ENCODE measurements around the gene HOATZ.

The HOATZ gene

DNA sequence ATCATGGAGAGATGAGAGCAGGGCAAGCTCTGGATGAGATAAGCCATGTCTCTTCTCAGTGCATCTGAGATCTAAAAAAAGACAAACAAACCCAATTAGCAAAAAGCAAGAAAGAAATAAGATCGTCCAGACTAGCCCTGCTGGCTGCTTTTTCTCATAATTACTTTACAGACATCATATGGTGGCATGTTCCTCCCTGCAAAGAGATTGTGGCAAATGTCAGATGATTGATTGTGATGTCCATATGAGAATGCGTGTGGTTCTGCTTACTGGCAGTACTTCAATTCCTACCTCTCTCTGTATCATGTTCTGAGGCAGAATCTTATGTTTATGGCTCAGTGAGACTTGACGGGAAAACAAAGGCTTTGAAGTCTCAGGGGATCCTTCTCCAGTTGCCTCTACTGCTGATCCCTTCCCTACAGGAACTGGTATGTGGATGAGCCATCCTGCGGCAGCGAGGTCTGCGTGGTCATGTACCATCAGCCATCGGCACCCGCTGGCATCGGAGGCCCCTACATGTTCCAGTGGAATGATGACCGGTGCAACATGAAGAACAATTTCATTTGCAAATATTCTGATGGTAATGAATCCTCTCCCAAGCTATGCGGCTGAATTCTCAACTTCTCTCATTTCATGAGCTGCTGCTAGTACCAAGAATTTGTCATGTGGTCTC is 34.8 kb downstream of the HOATZ start:
- no peak for DNase-seq (ENCODE audit: low read depth in 2 of 2)

DNA sequence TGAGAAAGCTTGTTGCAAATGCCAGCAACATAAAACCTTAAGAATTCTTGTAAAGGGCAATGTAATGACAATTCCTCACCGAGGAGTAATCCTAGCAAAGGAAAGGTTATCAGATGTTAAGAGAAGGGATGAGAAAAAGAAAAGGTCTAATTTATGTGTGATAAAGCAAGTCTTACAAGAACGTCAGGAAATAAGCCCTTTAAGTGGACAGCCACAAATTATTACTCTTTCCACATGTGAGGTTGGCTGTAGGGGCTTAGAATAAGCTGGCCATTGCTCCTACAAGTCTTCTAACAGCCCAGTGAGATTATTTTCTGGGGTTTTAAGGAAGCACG is 35.3 kb downstream of the HOATZ start:
- DNase-seq (ENCODE audit: low read depth in 2 of 2): no peak

DNA sequence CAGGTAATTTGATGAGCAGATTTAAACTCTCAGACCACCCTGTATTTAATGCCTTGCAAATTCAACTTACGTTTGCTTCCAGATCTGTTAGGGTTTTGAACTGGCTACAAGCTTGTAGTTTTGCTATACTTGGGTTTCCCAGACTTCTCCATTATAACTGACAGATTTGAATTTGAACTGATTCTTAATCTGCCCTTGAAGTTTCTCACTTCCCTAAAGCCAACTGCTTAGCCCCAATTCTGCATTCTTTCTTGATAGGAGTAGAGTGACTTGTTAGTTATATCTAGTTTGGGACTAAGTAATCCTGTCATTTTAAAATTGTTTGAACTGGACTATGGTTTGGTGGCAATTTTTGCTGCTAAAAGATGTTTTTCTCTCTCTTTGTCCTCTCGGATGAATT is 35.7 kb downstream of the HOATZ start:
- no peak for DNase-seq (ENCODE audit: low read depth in 2 of 2)

GRCh38 chr11:111554532-111554931 is 40.0 kb downstream of the HOATZ start:
- DNase-seq (ENCODE audit: low read depth in 2 of 2): no peak

DNA sequence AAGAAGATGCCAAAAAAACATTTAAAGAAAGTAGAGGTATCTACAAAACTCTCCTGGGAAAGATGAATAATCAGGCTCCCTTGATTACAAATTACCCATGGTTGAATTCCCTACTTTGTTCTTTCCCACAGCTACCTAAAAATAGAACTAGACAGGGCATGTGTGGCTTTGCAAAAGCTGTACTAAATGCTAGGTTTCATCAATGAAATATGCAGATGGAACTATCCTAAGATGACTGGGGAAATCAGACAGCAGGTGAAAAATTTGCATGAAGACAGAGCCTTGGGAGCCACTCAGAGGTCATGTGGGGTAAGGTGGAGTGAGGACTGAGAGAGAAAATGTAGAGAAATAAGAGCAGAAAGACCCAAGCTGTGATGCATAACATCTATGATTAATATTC is 40.7 kb downstream of the HOATZ start:
- DNase-seq (ENCODE audit: low read depth in 2 of 2): no peak

GRCh38 chr11:111557425-111558111 is 43.0 kb downstream of the HOATZ start:
- DNase-seq (ENCODE audit: low read depth in 2 of 2): no peak

DNA sequence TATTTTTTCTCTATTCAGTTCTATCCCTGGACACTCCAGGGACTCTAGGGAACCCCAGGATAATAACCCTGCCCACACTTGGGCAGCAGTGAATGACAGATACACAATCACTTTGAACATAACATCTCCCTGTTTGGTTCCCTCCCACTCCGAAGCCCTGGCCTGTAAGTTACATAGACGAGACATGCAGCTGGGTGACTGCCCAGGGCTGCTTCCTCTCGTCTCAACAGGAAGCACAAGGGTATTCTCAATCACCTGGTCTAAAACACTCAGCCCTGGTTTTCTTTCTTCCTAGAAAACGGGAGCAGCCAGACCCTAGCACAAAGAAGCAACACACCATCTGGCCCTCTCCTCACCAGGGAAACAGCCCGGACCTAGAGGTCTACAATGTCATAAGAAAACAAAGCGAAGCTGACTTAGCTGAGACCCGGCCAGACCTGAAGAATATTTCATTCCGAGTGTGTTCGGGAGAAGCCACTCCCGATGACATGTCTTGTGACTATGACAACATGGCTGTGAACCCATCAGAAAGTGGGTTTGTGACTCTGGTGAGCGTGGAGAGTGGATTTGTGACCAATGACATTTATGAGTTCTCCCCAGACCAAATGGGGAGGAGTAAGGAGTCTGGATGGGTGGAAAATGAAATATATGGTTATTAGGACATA is 45.4 kb downstream of the HOATZ start:
- DNase-seq (ENCODE audit: low read depth in 2 of 2): no peak

DNA sequence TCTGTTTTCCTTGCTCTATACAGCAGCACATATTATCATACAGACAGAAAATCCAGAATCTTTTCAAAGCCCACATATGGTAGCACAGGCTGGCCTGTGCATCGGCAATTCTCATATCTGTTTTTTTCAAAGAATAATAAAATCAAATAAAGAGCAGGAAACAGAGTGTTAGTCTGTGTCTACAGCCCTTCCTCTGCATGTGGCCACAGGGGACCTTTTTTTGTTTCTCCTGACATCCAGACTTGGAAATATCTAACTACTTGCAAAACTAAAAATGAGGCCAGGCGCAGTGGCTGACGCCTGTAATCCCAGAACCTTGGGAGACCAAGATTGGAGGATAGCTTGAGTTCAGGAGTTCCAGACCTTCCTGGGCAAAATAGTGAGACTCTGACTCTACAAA is 46.2 kb downstream of the HOATZ start:
- DNase-seq (ENCODE audit: low read depth in 2 of 2): no peak

- DNase-seq (ENCODE audit: low read depth in 2 of 2): no peak
These were observed 46.7 kb downstream of the HOATZ start for GRCh38 chr11:111561306-111561705.

GRCh38 chr11:111561791-111562325 is 47.3 kb downstream of the HOATZ start:
- no peak for DNase-seq (ENCODE audit: low read depth in 2 of 2)

GRCh38 chr11:111562692-111563389 is 48.3 kb downstream of the HOATZ start:
- DNase-seq (ENCODE audit: low read depth in 2 of 2): no peak

GRCh38 chr11:111565114-111565720 is 50.6 kb downstream of the HOATZ start:
- peak; percentile 38 to 62 for DNase-seq (ENCODE audit: low read depth in 2 of 2)

DNA sequence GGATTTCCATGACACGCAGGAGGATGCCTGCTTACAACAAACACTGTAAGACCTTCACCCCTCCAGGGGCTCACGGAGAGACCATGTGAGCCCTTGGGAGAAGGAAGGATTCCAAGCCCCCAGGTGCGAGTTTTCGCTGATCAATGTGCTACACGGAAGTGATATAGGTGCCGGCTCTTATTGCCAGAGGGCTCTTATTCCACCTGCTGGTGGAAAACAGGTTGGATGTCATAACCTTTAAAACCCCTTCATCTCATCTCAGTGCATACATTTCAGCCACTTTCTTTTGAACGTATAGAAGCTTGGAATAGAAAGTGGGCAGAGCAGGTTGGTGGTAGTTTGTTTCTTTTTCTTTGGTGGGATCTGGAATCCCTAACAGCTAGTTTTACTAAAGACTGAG is 51.7 kb downstream of the HOATZ start:
- DNase-seq (ENCODE audit: low read depth in 2 of 2): no peak

- DNase-seq (ENCODE audit: low read depth in 2 of 2): no peak
These were observed 54.9 kb downstream of the HOATZ start for GRCh38 chr11:111569476-111569875.

GRCh38 chr11:111570796-111571195 is 56.2 kb downstream of the HOATZ start:
- DNase-seq (ENCODE audit: low read depth in 2 of 2): no peak

- DNase-seq (ENCODE audit: low read depth in 2 of 2): no peak
These were observed 57.4 kb downstream of the HOATZ start for GRCh38 chr11:111571829-111572501.

DNA sequence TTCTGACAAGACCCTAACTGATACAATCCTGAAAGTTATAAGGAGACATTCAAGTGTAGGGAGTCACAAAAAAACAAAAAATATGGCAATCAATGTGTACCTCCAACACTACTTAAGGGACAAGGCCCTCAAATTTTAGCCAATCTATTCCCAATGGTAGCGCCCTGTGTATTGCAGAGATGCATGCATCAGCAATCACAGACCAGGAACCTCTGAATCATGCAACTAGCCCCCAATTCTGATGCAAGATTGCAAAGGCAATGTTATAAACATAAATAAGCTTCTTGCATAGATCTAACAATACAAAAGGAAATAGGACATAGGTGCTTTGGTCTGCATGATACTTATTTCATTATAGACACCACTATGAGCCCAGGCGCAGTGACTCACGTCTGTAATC is 58.0 kb downstream of the HOATZ start:
- no peak for DNase-seq (ENCODE audit: low read depth in 2 of 2)

GRCh38 chr11:111573821-111574249 is 59.3 kb downstream of the HOATZ start:
- DNase-seq (ENCODE audit: low read depth in 2 of 2): no peak

GRCh38 chr11:111574373-111575225 is 60.0 kb downstream of the HOATZ start:
- no peak for DNase-seq (ENCODE audit: low read depth in 2 of 2)

- no peak for DNase-seq (ENCODE audit: low read depth in 2 of 2)
These were observed 61.2 kb downstream of the HOATZ start for GRCh38 chr11:111575740-111576139.

All from stimulated activated CD4-positive, alpha-beta T cell treated with anti-CD3 and anti-CD28 coated beads, Interleukin-1b, Interleukin-23, amount 100 ng/mL, for 4 hours (primary cell).